ENCODE measurements around the gene POLR3H.

DNA sequence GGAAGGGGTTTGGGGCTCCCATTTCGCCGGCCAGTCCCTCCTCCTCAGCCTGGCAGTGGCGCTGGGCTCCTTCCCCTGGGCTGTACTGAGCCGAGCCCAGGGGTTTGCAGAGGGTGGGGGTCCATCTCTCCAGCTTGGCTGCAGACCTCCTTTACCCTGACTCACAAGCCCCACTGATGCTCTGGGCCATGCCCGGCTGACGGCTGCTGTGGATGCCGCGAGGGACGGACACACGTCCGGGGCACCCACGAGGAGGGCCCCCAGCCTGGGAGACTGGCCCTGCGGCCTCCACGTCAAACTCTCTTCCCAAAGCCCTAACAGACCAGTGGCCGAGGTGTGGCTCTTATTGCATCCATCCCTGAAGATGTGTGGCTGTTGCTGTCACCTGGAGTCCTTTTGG, 31.3 kb upstream of the POLR3H start:
- TF ChIP-seq, protein P1, sequence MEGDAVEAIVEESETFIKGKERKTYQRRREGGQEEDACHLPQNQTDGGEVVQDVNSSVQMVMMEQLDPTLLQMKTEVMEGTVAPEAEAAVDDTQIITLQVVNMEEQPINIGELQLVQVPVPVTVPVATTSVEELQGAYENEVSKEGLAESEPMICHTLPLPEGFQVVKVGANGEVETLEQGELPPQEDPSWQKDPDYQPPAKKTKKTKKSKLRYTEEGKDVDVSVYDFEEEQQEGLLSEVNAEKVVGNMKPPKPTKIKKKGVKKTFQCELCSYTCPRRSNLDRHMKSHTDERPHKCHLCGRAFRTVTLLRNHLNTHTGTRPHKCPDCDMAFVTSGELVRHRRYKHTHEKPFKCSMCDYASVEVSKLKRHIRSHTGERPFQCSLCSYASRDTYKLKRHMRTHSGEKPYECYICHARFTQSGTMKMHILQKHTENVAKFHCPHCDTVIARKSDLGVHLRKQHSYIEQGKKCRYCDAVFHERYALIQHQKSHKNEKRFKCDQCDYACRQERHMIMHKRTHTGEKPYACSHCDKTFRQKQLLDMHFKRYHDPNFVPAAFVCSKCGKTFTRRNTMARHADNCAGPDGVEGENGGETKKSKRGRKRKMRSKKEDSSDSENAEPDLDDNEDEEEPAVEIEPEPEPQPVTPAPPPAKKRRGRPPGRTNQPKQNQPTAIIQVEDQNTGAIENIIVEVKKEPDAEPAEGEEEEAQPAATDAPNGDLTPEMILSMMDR (IDR thresholded peaks at IDR 0.05), result no peak
- no peak for TF ChIP-seq POLR2A (IDR thresholded peaks at IDR 0.05)
- TF ChIP-seq POLR2AphosphoS5 (IDR thresholded peaks at IDR 0.05), result no peak
- TF ChIP-seq EP300 (IDR thresholded peaks at IDR 0.05), result no peak
